K562 (cell line): ENCODE results near the gene BLTP3B. TPM values are rescaled to one million over a fixed set of nuclear protein-coding genes. Genes with fewer than 3 reads are reported as not detected.
A peak's percentile ranks its signal among the peaks of the same experiment; 100 is the strongest.

Experiments used
- ARHGAP35 ChIP-seq: fragments of 450-650 bp; IDR thresholded peaks from 2 replicates; pipeline ENCODE4 v1.6.1; 2018; ENCODE audit not compliant: partially characterized antibody
- CXXC5 ChIP-seq: fragments of 250-450 bp; sonication (Bioruptor Pico); IDR thresholded peaks from 2 replicates; pipeline ENCODE4 v1.8.0; 2022; ENCODE audit warnings: inconsistent platforms, mild to moderate bottlenecking, moderate library complexity
- E2F3 ChIP-seq: fragments of 250-450 bp; sonication (Bioruptor Pico); IDR thresholded peaks from 2 replicates; pipeline ENCODE4 v1.4.0; 2020; ENCODE audit warnings: mild to moderate bottlenecking
- ESRRA ChIP-seq: fragments of 450-650 bp; IDR thresholded peaks from 2 replicates; pipeline ENCODE4 v1.6.1; 2014; ENCODE audit warnings: low read depth, mild to moderate bottlenecking, moderate library complexity, borderline replicate concordance
- HNRNPUL1 ChIP-seq: fragments of 200-400 bp; formaldehyde crosslinking; IDR thresholded peaks from 2 replicates; pipeline ENCODE4 v1.6.1; 2017; ENCODE audit warnings: low read length
- IFI16 ChIP-seq: fragments of 250-450 bp; sonication (Bioruptor Pico); IDR thresholded peaks from 2 replicates; pipeline ENCODE4 v2.1.2; 2022; ENCODE audit warnings: mild to moderate bottlenecking, inconsistent platforms
- LEF1 ChIP-seq: fragments of 450-650 bp; IDR thresholded peaks from 2 replicates; pipeline ENCODE4 v1.6.1; 2016; ENCODE audit warnings: mild to moderate bottlenecking
- MYNN ChIP-seq, 2 experiments: sonication (generic); formaldehyde crosslinking in 1 of 2; IDR thresholded peaks; 2 replicates each; pipeline versions ENCODE4 v1.5.0 to v1.6.1; 2016 to 2020; ENCODE audit warnings: antibody characterized with exemption in 1 of 2, missing genetic modification reagents in 1 of 2
- POLR2A ChIP-seq: fragments of 450-650 bp; conservative IDR thresholded peaks from 2 replicates; pipeline ENCODE4 v1.6.1; 2016
- RAD21 ChIP-seq, 2 experiments: fragments of 250-450 bp in 1 of 2; fragments of 450-650 bp in 1 of 2; sonication (Bioruptor Pico) in 1 of 2; formaldehyde crosslinking in 1 of 2; IDR thresholded peaks in 1 of 2; conservative IDR thresholded peaks in 1 of 2; 2 replicates each; pipeline versions ENCODE4 v1.4.0 to v1.8.0; 2020 to 2022; ENCODE audit warnings: mild to moderate bottlenecking in 2 of 2, moderate library complexity in 1 of 2
- RBFOX2 ChIP-seq: fragments of 200-400 bp; formaldehyde crosslinking; IDR thresholded peaks from 2 replicates; pipeline ENCODE4 v1.6.1; 2017; ENCODE audit warnings: low read depth, mild to moderate bottlenecking, low read length, moderate library complexity
- SMAD1 ChIP-seq: fragments of 150-350 bp; IDR thresholded peaks from 2 replicates; pipeline ENCODE4 v1.6.1; 2014; ENCODE audit warnings: low read length, low read depth; ENCODE audit not compliant: partially characterized antibody
- SMAD4 ChIP-seq: fragments of 250-450 bp; sonication (Bioruptor Pico); conservative IDR thresholded peaks from 2 replicates; pipeline ENCODE4 v1.8.0; 2021; ENCODE audit warnings: inconsistent platforms, mild to moderate bottlenecking, moderate library complexity
- SOX6 ChIP-seq: fragments of 450-650 bp; IDR thresholded peaks from 2 replicates; pipeline ENCODE4 v1.6.1; 2014; ENCODE audit warnings: mild to moderate bottlenecking
- STAT5A ChIP-seq: IDR thresholded peaks from 2 replicates; pipeline ENCODE4 v1.6.1; 2012; ENCODE audit warnings: low read length, inconsistent platforms, borderline replicate concordance
- ZBTB1 ChIP-seq: sonication (generic); formaldehyde crosslinking; IDR thresholded peaks from 2 replicates; pipeline ENCODE4 v1.8.1; 2023; ENCODE audit warnings: missing genetic modification reagents, low read depth, mild to moderate bottlenecking, borderline replicate concordance
- ZFP36 ChIP-seq: fragments of 150-350 bp; IDR thresholded peaks from 2 replicates; pipeline ENCODE4 v1.6.1; 2018; ENCODE audit warnings: low read length, low read depth; ENCODE audit not compliant: partially characterized antibody
- ZKSCAN8 ChIP-seq: fragments of 200-800 bp; sonication (Bioruptor generic); IDR thresholded peaks from 2 replicates; pipeline ENCODE4 v1.6.1; 2016; ENCODE audit warnings: missing genetic modification characterization, missing compliant biosample characterization
- ZNF347 ChIP-seq: fragments of 450-650 bp; formaldehyde crosslinking; IDR thresholded peaks from 2 replicates; pipeline ENCODE4 v1.4.0; 2020; ENCODE audit warnings: low read depth, mild to moderate bottlenecking, moderate library complexity
- ZNF778 ChIP-seq: fragments of 450-650 bp; formaldehyde crosslinking; IDR thresholded peaks from 2 replicates; pipeline ENCODE4 v1.4.0; 2020; ENCODE audit warnings: mild to moderate bottlenecking, moderate library complexity
- ZNF79 ChIP-seq: fragments of 250-450 bp; sonication (Bioruptor Pico); IDR thresholded peaks from 2 replicates; pipeline ENCODE4 v1.4.0; 2020; ENCODE audit warnings: low read depth, mild to moderate bottlenecking, moderate library complexity
- polyA plus RNA-seq, 8 experiments: library from polyadenylated mRNA; depleted of rRNA in 4 of 8; stranded (reverse) in 5 of 8; unstranded in 3 of 8; fragments of >200 nt; fragmentation: Nextera tagmentation in 2 of 8; fragmentation: Illumina TruSeq in 1 of 8; extraction: Ambion mirVana in 2 of 8; extraction: Trizol in 1 of 8; gene quantifications; 2 replicates each; pipeline versions ENCODE4 v1.2.1 to v1.2.3, GENCODE V29; 2011 to 2014; ENCODE audit warnings: inconsistent platforms in 1 of 8, missing spikeins in 1 of 8
- total RNA-seq, 7 experiments: library from RNA; depleted of rRNA in 6 of 7; stranded (reverse); fragments of >200 nt in 6 of 7; fragmentation: Illumina TruSeq in 2 of 7; extraction: Trizol in 2 of 7; gene quantifications; 2 replicates each; pipeline versions ENCODE4 v1.2.1 to v1.2.3, GENCODE V29; 2011 to 2021; ENCODE audit warnings: low replicate concordance in 1 of 7
- TF ChIP-seq, protein P1 (sequence below): fragments of 450-650 bp; formaldehyde crosslinking; IDR thresholded peaks from 2 replicates; pipeline ENCODE4 v1.4.0; 2022; ENCODE audit warnings: mild to moderate bottlenecking, moderate library complexity
- TF ChIP-seq, protein P2 (sequence below), 2 experiments: fragments of 200-800 bp in 1 of 2; sonication (Bioruptor generic) in 1 of 2; sonication (generic) in 1 of 2; formaldehyde crosslinking in 1 of 2; IDR thresholded peaks in 1 of 2; conservative IDR thresholded peaks in 1 of 2; 2 replicates each; pipeline versions ENCODE4 v1.5.0 to v1.6.1; 2016 to 2020; ENCODE audit warnings: missing compliant biosample characterization in 1 of 2, missing genetic modification characterization in 1 of 2, missing genetic modification reagents in 1 of 2
- TF ChIP-seq, protein P3 (sequence below): sonication (generic); formaldehyde crosslinking; IDR thresholded peaks from 2 replicates; pipeline ENCODE4 v1.8.0; 2022; ENCODE audit warnings: missing genetic modification reagents, mild to moderate bottlenecking, moderate library complexity, borderline replicate concordance
- TF ChIP-seq, protein P4 (sequence below), 2 experiments: fragments of 250-450 bp in 1 of 2; fragments of 450-650 bp in 1 of 2; sonication (Bioruptor Pico) in 1 of 2; IDR thresholded peaks; 2 replicates each; pipeline versions ENCODE4 v1.6.1 to v1.8.0; 2016 to 2021; ENCODE audit warnings: mild to moderate bottlenecking in 2 of 2, moderate library complexity in 2 of 2, missing compliant biosample characterization in 1 of 2, missing genetic modification characterization in 1 of 2

Gene BLTP3B
- total and polyA plus RNA-seq, 9 of the 15 experiments (the other 6 are each of a cell fraction or from before 2014, with no cell fraction given): 3.9 to 27.4 (median 19.7) TPM

DNA sequence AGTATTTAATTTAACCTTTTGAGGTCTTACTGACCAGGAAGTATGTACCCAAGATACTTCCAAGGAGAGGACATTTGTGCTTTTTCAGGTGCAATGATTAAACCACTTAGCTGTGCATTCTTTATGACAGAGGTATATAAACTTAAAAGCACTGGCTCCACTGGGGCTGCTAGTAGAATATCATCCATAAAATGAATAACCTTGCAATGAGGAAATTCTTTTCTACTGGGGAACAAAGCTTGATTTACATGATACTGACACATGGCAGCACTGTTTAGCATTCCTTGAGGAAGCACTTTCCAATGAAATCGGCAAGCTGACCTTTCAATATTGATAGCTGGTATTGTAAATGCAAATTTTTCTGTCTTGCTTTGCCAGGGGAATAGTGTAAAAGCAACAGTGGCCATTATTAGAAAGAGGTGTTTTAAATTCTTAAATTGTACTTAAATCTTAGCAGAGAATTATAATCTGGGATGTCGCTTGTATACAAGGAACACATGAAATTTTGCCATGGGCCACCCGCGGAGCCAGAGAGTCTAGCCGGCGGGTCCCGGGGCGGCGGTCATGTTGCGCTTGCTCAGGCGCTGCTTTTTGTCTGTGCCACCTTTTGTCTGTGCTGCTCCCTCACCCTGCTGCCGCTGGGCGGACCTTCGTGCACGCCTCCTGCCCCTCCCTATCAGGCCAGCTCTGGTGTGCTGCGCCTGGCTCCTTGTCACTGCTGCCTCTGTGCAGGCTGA is 20.9 kb upstream of the BLTP3B start (continued):
- TF ChIP-seq SOX6: no peak
- TF ChIP-seq SMAD4 (CRISPR knock-in tag): no peak; the same call in 1 of the 2 replicates
- TF ChIP-seq, protein P1, sequence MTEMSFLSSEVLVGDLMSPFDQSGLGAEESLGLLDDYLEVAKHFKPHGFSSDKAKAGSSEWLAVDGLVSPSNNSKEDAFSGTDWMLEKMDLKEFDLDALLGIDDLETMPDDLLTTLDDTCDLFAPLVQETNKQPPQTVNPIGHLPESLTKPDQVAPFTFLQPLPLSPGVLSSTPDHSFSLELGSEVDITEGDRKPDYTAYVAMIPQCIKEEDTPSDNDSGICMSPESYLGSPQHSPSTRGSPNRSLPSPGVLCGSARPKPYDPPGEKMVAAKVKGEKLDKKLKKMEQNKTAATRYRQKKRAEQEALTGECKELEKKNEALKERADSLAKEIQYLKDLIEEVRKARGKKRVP (CRISPR knock-in tag): no peak
- no peak for TF ChIP-seq HNRNPUL1
- TF ChIP-seq ZNF347 (CRISPR knock-in tag): no peak
- 0 out of 2 replicates have a peak, but pooled peaks have one; percentile 23 for TF ChIP-seq MYNN (IDR thresholded peaks at IDR 0.05)
- TF ChIP-seq MYNN (CRISPR knock-in tag; IDR thresholded peaks at IDR 0.05): no peak
- no peak for TF ChIP-seq IFI16 (CRISPR knock-in tag)
- no peak for TF ChIP-seq ZBTB1 (CRISPR knock-in tag)
- TF ChIP-seq E2F3: no peak
- no peak for TF ChIP-seq ZNF79 (CRISPR knock-in tag)
- TF ChIP-seq, protein P2, sequence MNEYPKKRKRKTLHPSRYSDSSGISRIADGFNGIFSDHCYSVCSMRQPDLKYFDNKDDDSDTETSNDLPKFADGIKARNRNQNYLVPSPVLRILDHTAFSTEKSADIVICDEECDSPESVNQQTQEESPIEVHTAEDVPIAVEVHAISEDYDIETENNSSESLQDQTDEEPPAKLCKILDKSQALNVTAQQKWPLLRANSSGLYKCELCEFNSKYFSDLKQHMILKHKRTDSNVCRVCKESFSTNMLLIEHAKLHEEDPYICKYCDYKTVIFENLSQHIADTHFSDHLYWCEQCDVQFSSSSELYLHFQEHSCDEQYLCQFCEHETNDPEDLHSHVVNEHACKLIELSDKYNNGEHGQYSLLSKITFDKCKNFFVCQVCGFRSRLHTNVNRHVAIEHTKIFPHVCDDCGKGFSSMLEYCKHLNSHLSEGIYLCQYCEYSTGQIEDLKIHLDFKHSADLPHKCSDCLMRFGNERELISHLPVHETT (CRISPR knock-in tag; conservative IDR thresholded peaks at IDR 0.05 in 1 of 2, IDR thresholded peaks at IDR 0.05 in 1 of 2): no peak
- TF ChIP-seq RBFOX2: no peak
- no peak for TF ChIP-seq ESRRA
- no peak for TF ChIP-seq ZNF778 (CRISPR knock-in tag)
- TF ChIP-seq, protein P3, sequence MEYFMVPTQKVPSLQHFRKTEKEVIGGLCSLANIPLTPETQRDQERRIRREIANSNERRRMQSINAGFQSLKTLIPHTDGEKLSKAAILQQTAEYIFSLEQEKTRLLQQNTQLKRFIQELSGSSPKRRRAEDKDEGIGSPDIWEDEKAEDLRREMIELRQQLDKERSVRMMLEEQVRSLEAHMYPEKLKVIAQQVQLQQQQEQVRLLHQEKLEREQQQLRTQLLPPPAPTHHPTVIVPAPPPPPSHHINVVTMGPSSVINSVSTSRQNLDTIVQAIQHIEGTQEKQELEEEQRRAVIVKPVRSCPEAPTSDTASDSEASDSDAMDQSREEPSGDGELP (CRISPR knock-in tag): peak; percentile 23; the same call in 1 of the 2 replicates
- no peak for TF ChIP-seq ARHGAP35
- peak; percentile 90 for TF ChIP-seq ZFP36
- no peak for TF ChIP-seq ZKSCAN8 (CRISPR knock-in tag)
- no peak for TF ChIP-seq STAT5A
- TF ChIP-seq, protein P4, sequence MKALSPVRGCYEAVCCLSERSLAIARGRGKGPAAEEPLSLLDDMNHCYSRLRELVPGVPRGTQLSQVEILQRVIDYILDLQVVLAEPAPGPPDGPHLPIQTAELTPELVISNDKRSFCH (CRISPR knock-in tag; IDR thresholded peaks at IDR 0.05): no peak
- TF ChIP-seq, protein P4 (tag; IDR thresholded peaks at IDR 0.05): no peak
- no peak for TF ChIP-seq SMAD1
- no peak for TF ChIP-seq LEF1
- 0 out of 2 replicates have a peak, but pooled peaks have one; percentile 19 for TF ChIP-seq CXXC5 (CRISPR knock-in tag)
- TF ChIP-seq POLR2A: no peak
- peak in 1 of 2 experiments; percentile 27; a peak in 2 of 4 replicates for TF ChIP-seq RAD21 (CRISPR knock-in tag; conservative IDR thresholded peaks at IDR 0.05 in 1 of 2, IDR thresholded peaks at IDR 0.05 in 1 of 2)
